GM04503 (cell line): ENCODE results near the gene TRIM67.
"Not testable (repeated sequence)": the region's sequence is repeated elsewhere in the genome, so short reads cannot be mapped to it uniquely, and the experiment has no call there.

ENCODE experiments used
- DNase-seq: peaks from one replicate; pipeline ENCODE4 v3.0.0-alpha.2; 2012; ENCODE audit warnings: low read depth

TRIM67 gene

DNA sequence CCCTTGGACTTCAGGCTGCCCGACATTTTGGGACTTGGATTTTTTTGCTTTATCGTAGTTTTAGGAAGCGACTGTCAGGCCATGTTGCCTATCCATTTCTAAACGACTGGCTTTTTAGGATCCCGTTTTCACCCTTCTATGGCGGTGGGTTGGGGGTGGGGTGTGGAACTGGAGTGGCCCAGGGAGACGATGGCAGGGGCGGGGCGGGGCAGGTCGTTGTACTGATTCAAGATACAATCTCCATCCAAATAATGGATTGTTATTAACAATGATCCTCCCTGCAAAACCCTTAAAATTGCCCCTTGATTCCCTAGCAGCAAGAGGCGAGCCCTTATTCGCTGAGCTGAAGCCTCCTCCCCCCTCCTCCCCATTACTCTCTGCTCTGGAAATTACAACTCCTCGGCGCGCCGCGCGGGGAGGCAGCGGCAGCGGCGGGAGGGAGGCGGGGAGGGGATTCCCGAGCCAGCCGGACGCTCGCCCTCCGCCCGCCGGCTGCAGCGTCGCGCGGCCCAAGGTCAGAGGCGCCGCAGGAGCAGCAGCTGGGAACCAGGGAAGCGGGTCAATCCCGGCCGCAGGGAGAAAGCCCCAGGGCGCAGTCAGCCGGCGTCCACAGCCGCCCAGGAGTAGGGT is at the start of gene TRIM67:
Gene TRIM67 (plus strand): TSS at position 392 of the 630 bp plus-strand sequence. CDS start 912 bp downstream, outside the sequence.
- DNase-seq: no peak

DNA sequence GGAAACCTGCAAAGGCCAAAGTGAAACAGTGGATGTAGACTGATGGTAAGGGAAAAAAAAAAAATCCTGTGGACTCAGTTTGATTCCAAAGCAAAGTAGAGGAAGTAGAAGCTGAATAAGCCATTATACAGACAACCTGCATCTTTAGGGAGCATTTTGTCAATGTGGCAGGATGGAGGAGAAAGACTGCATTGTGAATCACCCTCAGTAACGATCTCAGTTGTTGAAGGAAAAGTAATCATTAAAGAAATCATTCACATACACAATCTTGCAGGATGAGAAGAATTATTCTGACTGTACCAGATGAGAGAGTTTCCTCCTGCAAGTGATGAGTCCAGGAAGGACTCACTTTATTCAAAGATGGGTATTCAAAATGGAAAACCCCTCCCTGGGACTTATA is 45.1 kb upstream of the TRIM67 start:
- no peak for DNase-seq

DNA sequence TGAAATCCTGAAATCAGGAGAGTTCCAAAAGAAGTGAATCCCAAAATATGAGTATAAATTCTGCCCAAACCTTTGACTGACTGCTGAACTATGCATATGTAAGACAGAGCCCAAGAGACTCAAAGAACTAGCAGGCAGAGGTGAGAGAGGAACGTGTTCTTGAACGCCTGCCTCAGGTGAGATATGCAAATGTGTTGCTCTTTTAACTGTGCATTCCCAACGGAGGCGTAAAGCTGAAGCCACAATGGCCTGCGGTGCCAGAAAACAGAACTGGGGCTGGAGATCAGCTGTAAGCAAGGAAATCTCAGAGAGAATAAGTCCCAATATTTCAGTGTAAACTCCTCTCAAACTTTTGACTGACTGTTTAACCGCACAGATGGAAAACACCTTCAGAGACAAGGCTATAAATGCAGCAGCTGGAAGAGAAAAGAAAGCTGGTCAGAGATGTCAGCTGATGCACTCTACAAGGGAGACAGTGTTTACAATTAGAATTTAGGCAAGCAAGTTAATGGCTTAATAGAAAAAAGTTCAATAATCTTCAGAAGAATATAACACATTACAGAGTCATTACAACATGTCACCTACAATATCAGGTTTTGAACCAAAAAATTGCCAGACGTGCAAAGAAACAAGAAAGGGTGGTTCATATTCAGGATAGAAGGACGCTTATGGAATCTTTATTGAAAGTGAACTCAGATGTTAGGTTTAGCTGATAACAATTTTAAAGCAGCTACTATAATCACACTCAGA is 43.0 kb upstream of the TRIM67 start:
- no peak for DNase-seq

- no peak for DNase-seq
These were observed 40.3 kb upstream of the TRIM67 start for GRCh38 chr1:231121533-231121932.

DNA sequence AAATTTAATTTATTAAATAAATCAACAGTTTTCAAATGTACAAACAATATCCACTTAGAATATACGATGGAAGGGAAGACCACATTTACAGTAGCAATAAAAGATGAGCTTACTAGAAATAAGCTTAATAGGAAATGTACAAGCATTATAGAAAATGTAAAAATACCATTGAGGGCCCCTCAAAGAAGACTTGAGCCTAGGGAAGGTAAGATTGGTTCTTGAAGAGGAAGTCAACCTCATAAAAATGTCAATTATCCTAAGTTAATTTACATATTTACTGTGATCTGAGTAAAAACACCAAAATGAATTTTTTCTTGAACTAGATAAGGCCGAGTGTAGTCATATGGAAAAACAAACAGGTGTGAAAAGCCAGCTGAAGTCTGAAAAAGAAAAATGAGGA is 39.7 kb upstream of the TRIM67 start:
- DNase-seq: no peak

DNA sequence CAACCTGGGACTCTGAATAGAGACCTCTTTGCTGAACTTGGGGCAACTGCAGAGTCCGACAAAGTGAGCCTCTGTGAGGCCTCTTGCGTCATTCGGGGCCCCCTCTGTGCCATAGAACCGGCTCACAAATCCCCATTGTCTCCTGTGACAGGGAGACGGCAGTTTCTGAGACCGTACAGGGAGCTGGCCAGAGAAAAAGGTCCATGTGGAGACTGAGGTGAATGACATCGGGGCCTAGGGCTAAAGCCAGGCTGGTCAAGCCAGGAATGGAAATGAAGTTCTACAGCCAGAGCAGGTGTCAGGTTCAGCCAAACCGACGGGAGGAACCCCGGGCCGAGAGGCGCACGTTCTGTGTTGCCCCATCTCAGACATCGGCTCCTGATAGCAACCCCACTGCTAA is 37.1 kb upstream of the TRIM67 start:
- DNase-seq: no peak

GRCh38 chr1:231125972-231126580 is 35.8 kb upstream of the TRIM67 start:
- DNase-seq: no peak

GRCh38 chr1:231127106-231127505 is 34.8 kb upstream of the TRIM67 start:
- DNase-seq: not testable (repeated sequence)

GRCh38 chr1:231128471-231128870 is 33.4 kb upstream of the TRIM67 start:
- DNase-seq: not testable (repeated sequence)

DNA sequence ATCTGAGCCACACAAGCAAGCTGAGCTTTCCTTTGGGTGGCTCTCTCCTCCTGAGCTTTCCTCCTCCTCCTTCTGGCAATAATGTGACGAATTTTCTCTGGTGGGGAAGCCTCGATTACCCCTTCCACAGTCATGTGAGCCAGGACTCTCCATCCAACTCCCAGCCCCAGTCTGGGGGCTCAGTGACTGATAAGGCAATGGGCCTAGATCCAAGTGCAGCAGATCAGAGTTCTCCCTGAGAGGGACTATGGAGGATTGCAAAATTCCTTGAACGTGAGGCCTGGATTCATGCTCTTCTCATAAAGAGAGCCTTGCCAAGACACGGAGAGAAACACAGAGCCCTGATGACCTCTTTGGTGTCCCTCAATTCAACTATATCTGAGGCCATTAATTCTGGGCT is 31.3 kb upstream of the TRIM67 start:
- DNase-seq: no peak

- DNase-seq: not testable (repeated sequence)
These were observed 29.3 kb upstream of the TRIM67 start for GRCh38 chr1:231132591-231132990.

DNA sequence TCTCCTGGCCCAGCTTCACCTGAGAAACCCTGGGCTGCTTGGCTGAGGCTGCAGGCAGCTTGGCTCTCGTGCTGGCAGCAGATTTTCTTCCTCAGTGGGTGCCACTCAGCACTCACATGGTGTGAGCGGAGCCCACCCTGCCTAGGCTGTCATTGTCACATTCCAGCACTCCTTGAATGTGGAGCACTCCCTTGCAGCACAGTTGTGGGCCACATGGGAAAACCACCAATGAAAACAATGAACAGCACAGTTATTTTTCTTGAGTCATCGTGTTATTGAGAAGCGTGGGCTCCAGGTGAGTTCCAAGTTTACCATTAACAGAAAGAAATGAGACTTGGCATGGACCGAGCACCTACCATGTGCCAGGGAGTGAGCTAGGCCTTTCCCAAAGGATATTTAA is 27.2 kb upstream of the TRIM67 start:
- no peak for DNase-seq

GRCh38 chr1:231138236-231138635 is 23.6 kb upstream of the TRIM67 start:
- DNase-seq: no peak

GRCh38 chr1:231139125-231139649 is 22.7 kb upstream of the TRIM67 start:
- peak; percentile 26 for DNase-seq

DNA sequence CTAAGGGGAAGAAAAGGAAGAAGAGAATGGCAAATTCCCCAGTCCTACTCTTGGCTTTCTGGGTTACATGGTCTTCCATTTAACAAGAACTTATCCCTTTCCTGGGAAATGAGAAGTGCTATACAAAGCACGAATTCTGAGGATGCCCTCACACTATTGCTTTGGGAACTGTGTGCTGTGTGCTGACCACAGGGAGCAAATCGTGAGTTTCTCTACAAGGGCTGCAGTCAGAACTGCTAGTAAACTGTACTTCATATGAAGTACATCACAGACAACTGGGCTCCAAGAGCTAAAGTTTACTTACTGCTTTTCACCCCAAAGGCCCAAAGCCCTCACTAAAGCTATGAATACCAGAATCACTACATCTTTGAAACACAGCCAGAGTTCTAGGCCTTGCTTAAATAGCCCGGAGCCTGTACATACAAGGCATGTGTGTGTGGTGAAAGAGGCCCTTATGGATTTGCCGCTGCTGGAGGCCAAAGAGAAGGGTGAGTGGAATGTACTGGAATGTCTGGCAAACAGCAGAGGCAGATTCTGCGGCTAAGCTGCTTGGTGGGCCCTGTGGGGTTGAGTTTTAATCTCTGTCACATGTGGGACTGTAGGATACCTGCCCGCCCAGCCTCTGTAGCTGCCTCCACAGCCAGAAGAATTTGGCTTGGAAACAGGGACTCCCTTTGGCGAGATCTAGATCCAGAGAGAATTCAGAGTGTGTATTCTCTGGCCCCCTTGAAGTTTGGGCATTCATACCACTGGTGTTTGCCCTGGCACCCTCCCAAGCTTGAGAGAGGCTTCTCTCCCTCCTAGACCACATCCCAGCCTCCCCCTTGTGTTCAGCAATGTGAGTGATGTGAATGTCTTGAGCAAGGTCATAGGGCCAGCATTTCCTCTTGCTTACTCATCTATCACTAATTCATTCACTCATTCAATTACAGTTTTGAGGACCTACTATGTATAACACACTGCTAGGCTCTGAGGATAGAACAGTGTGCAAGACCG is 21.9 kb upstream of the TRIM67 start:
- peak; percentile 54 for DNase-seq

GRCh38 chr1:231144416-231145193 is 17.3 kb upstream of the TRIM67 start:
- no peak for DNase-seq

DNA sequence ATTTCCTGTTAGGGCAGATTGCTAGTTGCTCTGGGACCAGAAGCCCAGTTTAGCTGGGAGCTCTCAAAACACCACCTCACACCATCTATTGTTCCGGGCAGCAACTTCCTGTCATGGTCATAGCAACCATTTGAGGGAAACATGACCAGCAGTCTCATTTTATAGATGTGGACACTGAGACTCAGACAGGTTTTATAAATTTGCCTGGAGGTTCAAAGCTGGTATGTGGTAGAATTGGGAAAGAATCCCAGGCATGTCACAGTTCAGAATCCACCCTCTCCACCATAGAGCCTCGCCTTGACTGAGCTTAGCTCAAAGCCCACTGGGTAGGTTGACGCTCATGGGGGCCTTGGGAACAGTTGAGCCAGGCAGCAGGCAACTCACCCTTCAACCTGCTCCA is 14.0 kb upstream of the TRIM67 start:
- no peak for DNase-seq

GRCh38 chr1:231151811-231152210 is 10.0 kb upstream of the TRIM67 start:
- DNase-seq: no peak

DNA sequence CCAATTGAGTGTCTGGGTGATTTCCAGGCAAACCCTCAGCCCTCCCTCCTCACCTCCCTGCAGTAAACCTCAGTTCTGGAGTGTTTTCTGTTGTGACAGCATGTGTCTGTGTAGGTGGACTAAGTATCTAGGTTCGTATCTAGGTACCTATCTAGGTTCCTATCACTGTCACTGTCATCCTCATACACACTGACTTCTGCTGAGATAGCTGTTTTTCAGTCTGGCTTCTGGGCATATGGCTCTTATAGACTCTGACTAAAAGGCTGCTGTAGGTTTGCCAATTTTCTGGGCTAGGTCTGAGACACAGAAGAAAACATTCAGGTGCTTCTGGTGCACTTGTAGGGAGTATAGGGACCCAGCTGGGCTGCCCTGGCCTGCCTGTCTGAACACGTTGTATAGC is 8.1 kb upstream of the TRIM67 start:
- DNase-seq: no peak

DNA sequence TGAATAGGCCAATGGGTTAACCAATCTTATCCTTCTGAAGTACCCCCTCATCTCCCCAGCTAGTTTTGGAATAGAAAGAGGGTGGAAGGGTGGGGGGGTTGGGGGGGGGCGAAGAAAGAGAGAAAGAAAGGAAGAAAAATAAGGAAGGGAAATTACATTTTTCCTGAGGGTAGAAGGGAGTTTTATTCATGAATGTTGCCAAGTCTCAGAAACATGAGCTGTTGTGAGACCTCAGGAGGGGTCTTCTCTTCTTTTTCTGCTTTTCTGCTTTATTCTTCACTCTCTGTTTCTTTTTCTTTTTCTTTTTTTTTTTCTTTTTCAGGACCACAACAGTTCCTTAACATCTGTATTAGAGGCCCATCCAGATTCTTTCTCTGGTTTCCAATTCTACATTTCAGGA is 6.0 kb upstream of the TRIM67 start:
- DNase-seq: no peak

DNA sequence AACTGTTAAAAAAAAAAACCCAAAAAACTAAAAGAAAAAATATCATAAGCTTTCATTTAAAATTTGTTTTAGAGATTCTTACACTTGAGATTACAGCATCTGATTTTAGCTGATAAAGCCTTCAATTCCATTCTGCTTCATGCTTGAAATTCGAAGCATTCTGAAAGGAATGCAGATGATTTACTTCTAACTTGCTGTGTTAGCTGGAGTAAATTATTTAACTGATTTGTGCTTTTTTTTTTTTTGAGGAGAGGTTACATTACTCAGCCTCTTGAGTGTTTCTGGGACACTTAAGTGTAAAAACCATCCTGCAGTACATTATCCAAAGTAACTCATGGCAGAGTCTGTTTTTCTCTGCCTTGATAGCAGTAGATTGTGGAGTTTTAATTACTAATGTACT is 4.5 kb upstream of the TRIM67 start:
- no peak for DNase-seq
